Tongue (tissue), 2 donors: ENCODE measurements around the gene CYTL1. TPM values are rescaled to one million over a fixed set of nuclear protein-coding genes. Genes with fewer than 3 reads are reported as not detected.
A peak's percentile ranks its signal among the peaks of the same experiment; 100 is the strongest.
"Not testable (repeated sequence)": the region's sequence is repeated elsewhere in the genome, so short reads cannot be mapped to it uniquely, and the experiment has no call there.

Experiments used
- DNase-seq: peaks from one replicate; pipeline ENCODE4 v3.0.0-alpha.2; 2015
- total RNA-seq: library from RNA; depleted of rRNA; stranded (reverse); fragments of >200 nt; gene quantifications from one replicate; pipeline ENCODE4 v1.2.3, GENCODE V29; 2014

CYTL1 gene
- total RNA-seq, 1 donor from 2014 or later: 4.6 TPM

- DNase-seq: not testable (repeated sequence)
Observed at GRCh38 chr4:4996935-4997334, 22.3 kb downstream of the CYTL1 start.

- DNase-seq: peak; percentile 50
Observed at GRCh38 chr4:4995908-4996265, 23.4 kb downstream of the CYTL1 start.

- peak; percentile 87 for DNase-seq
Observed at GRCh38 chr4:4995103-4995907, 24.0 kb downstream of the CYTL1 start.

GRCh38 chr4:4994312-4995097 lies 24.8 kb downstream of the CYTL1 start:
- no peak for DNase-seq

- no peak for DNase-seq
Observed at GRCh38 chr4:4992833-4993232, 26.4 kb downstream of the CYTL1 start.

- no peak for DNase-seq
Observed at GRCh38 chr4:4991541-4992099, 27.6 kb downstream of the CYTL1 start.

GRCh38 chr4:4990857-4991540 lies 28.3 kb downstream of the CYTL1 start:
- DNase-seq: peak; percentile 33

GRCh38 chr4:4990329-4990728 lies 28.9 kb downstream of the CYTL1 start:
- no peak for DNase-seq

- DNase-seq: no peak
Observed at GRCh38 chr4:4989083-4989622, 30.1 kb downstream of the CYTL1 start.

- DNase-seq: no peak
Observed at GRCh38 chr4:4987656-4988055, 31.6 kb downstream of the CYTL1 start.

- DNase-seq: no peak
Observed at GRCh38 chr4:4986841-4987240, 32.4 kb downstream of the CYTL1 start.

- no peak for DNase-seq
Observed at GRCh38 chr4:4985844-4986243, 33.4 kb downstream of the CYTL1 start.

- DNase-seq: no peak
Observed at GRCh38 chr4:4985036-4985435, 34.2 kb downstream of the CYTL1 start.

- DNase-seq: no peak
Observed at GRCh38 chr4:4984186-4984585, 35.1 kb downstream of the CYTL1 start.

- no peak for DNase-seq
Observed at GRCh38 chr4:4981827-4982226, 37.4 kb downstream of the CYTL1 start.

- peak; percentile 54 for DNase-seq
Observed at GRCh38 chr4:4981427-4981826, 37.8 kb downstream of the CYTL1 start.

GRCh38 chr4:4980621-4981230 lies 38.5 kb downstream of the CYTL1 start:
- DNase-seq: peak; percentile 74

- DNase-seq: no peak
Observed at GRCh38 chr4:4979971-4980370, 39.3 kb downstream of the CYTL1 start.

GRCh38 chr4:4974727-4975126 lies 44.5 kb downstream of the CYTL1 start:
- DNase-seq: no peak

- DNase-seq: no peak
Observed at GRCh38 chr4:4971796-4972195, 47.5 kb downstream of the CYTL1 start.

GRCh38 chr4:4969298-4969697 lies 50.0 kb downstream of the CYTL1 start:
- DNase-seq: no peak

GRCh38 chr4:4968161-4968725 lies 51.0 kb downstream of the CYTL1 start:
- no peak for DNase-seq
